H1 (cell line): ENCODE results near the gene TAP2. TPM values are rescaled to one million over a fixed set of nuclear protein-coding genes. Genes with fewer than 3 reads are reported as not detected.

Experiments
- CTCF ChIA-PET: fragments of 300-600 bp; sonication (Branson Sonifier 250); formaldehyde crosslinking; loops from one replicate; lab custom pipeline; 2021; ENCODE audit not compliant: partially characterized antibody; lab: Charles Lee
- POLR2A ChIA-PET: fragments of 300-600 bp; sonication (Branson Sonifier 250); formaldehyde crosslinking; loops from one replicate; lab custom pipeline; 2021; ENCODE audit warnings: inconsistent platforms; ENCODE audit not compliant: partially characterized antibody; lab: Charles Lee
- DNase-seq, 2 experiments: peaks; one replicate each; pipeline versions ENCODE4 v3.0.0 to v3.0.0-alpha.2; 2010 to 2022; ENCODE audit warnings: low spot score in 2 of 2, low read depth in 1 of 2, mixed read lengths in 1 of 2
- FAIRE-seq: peaks from 2 replicates; lab custom pipeline; 2011; peaks lifted over from hg19 to GRCh38; lab: Jason Lieb, UNC
- H2AFZ ChIP-seq: 2 replicates; pipeline ENCODE4 v1.8.1; 2012; ENCODE audit warnings: low read length, inconsistent platforms
- H2AK5ac ChIP-seq: 2 replicates; pipeline ENCODE4 v1.6.1; 2013; ENCODE audit warnings: low read depth, low read length
- H2BK120ac ChIP-seq: replicated peaks from 2 replicates; pipeline ENCODE3; 2013; ENCODE audit warnings: low read depth, low read length, inconsistent platforms
- H2BK12ac ChIP-seq: 2 replicates; pipeline ENCODE4 v1.6.1; 2013; ENCODE audit warnings: low read depth, low read length
- H2BK15ac ChIP-seq: 2 replicates; pipeline ENCODE4 v1.6.1; 2013; ENCODE audit warnings: low read length
- H2BK20ac ChIP-seq: 2 replicates; pipeline ENCODE4 v1.6.1; 2013; ENCODE audit warnings: low read length
- H2BK5ac ChIP-seq: 2 replicates; pipeline ENCODE4 v1.6.1; 2013; ENCODE audit warnings: low read depth, low read length
- H3K14ac ChIP-seq: 2 replicates; pipeline ENCODE4 v1.6.1; 2013; ENCODE audit warnings: inconsistent platforms; ENCODE audit not compliant: insufficient read length
- H3K18ac ChIP-seq: 2 replicates; pipeline ENCODE4 v1.6.1; 2013; ENCODE audit warnings: low read length; ENCODE audit errors: extremely low read depth
- H3K23ac ChIP-seq: 2 replicates; pipeline ENCODE4 v1.6.1; 2013; ENCODE audit warnings: inconsistent platforms; ENCODE audit not compliant: insufficient read length
- H3K23me2 ChIP-seq: 2 replicates; pipeline ENCODE4 v1.6.1; 2013; ENCODE audit warnings: low read depth, low read length
- H3K27ac ChIP-seq: 2 replicates; pipeline ENCODE4 v1.6.1; 2011; ENCODE audit warnings: low read depth, low read length, inconsistent platforms
- H3K27me3 ChIP-seq, 4 experiments: replicated peaks in 1 of 4; 1 replicate in 1 of 4; 2 replicates in 3 of 4; pipeline versions ENCODE4 v1.6.1 to v1.8.1; 2011 to 2013; ENCODE audit warnings: low read length in 3 of 4, mild to moderate bottlenecking in 3 of 4, inconsistent platforms in 2 of 4, mixed read lengths in 2 of 4, moderate library complexity in 1 of 4; ENCODE audit not compliant: control insufficient read depth in 3 of 4, insufficient read depth in 3 of 4; ENCODE audit errors: extremely low read depth in 1 of 4
- H3K36me3 ChIP-seq, 4 experiments: 2 replicates each; pipeline versions ENCODE4 v1.6.1 to v1.8.1; 2011 to 2013; ENCODE audit warnings: mild to moderate bottlenecking in 4 of 4, low read length in 3 of 4, moderate library complexity in 2 of 4, control low read depth in 1 of 4, inconsistent platforms in 1 of 4; ENCODE audit not compliant: insufficient read depth in 4 of 4, control insufficient read depth in 2 of 4
- H3K4ac ChIP-seq: replicated peaks from 2 replicates; pipeline ENCODE3; 2013; ENCODE audit warnings: low read length, low read depth, mixed read lengths, inconsistent platforms; ENCODE audit not compliant: insufficient read length
- H3K4me1 ChIP-seq, 4 experiments: replicated peaks in 1 of 4; 1 replicate in 1 of 4; 2 replicates in 3 of 4; pipeline versions ENCODE4 v1.6.1 to v1.8.1; 2011 to 2013; ENCODE audit warnings: low read length in 3 of 4, inconsistent platforms in 2 of 4, mixed read lengths in 1 of 4; ENCODE audit not compliant: insufficient read depth in 4 of 4, control insufficient read depth in 3 of 4
- H3K4me2 ChIP-seq, 2 experiments: 2 replicates each; pipeline versions ENCODE4 v1.6.1 to v1.8.1; 2011 to 2013; ENCODE audit warnings: low read depth in 2 of 2, low read length in 2 of 2, control low read depth in 1 of 2, inconsistent platforms in 1 of 2, mild to moderate bottlenecking in 1 of 2; ENCODE audit not compliant: insufficient read depth in 1 of 2
- H3K4me3 ChIP-seq, 4 experiments: fragments of 200-600, 300-600 bp in 1 of 4; sonication (generic), shearing (Covaris generic), sonication (Bioruptor Twin) in 1 of 4; 2 replicates each; pipeline versions ENCODE4 v1.5.1 to v1.8.1; 2011 to 2016; ENCODE audit warnings: low read length in 4 of 4, low read depth in 3 of 4, control low read depth in 2 of 4, inconsistent platforms in 2 of 4, mild to moderate bottlenecking in 2 of 4, mixed read lengths in 1 of 4, moderate library complexity in 1 of 4; ENCODE audit not compliant: insufficient read depth in 2 of 4; ENCODE audit errors: extremely low read depth in 1 of 4
- H3K56ac ChIP-seq: replicated peaks from 2 replicates; pipeline ENCODE3; 2013; ENCODE audit warnings: low read depth, mild to moderate bottlenecking, mixed read lengths, low read length, inconsistent platforms; ENCODE audit not compliant: insufficient read length
- H3K79me1 ChIP-seq: 2 replicates; pipeline ENCODE4 v1.6.1; 2013; ENCODE audit warnings: low read depth, low read length, control low read depth
- H3K79me2 ChIP-seq, 2 experiments: 2 replicates each; pipeline versions ENCODE4 v1.6.1 to v1.8.1; 2012 to 2013; ENCODE audit warnings: low read length in 2 of 2, mild to moderate bottlenecking in 2 of 2, inconsistent platforms in 1 of 2; ENCODE audit not compliant: insufficient read depth in 2 of 2, control insufficient read depth in 1 of 2
- H3K9ac ChIP-seq, 4 experiments: replicated peaks in 1 of 4; 1 replicate in 1 of 4; 2 replicates in 3 of 4; pipeline versions ENCODE4 v1.6.1 to v1.8.1; 2011 to 2013; ENCODE audit warnings: low read depth in 3 of 4, low read length in 3 of 4, control low read depth in 2 of 4, mild to moderate bottlenecking in 2 of 4, moderate library complexity in 2 of 4, inconsistent platforms in 1 of 4; ENCODE audit errors: extremely low read depth in 1 of 4
- H3K9me3 ChIP-seq, 2 experiments: 2 replicates each; pipeline versions ENCODE4 v1.6.1 to v1.8.1; 2012 to 2013; ENCODE audit warnings: mild to moderate bottlenecking in 2 of 2, moderate library complexity in 2 of 2, control low read depth in 1 of 2, inconsistent platforms in 1 of 2, low read depth in 1 of 2, low read length in 1 of 2, mixed read lengths in 1 of 2; ENCODE audit not compliant: insufficient read depth in 2 of 2
- H4K20me1 ChIP-seq, 2 experiments: replicated peaks in 1 of 2; 2 replicates each; pipeline versions ENCODE3 to v1.8.1; 2011 to 2013; ENCODE audit warnings: inconsistent platforms in 2 of 2, low read length in 2 of 2, mild to moderate bottlenecking in 1 of 2; ENCODE audit not compliant: insufficient read depth in 2 of 2, control insufficient read depth in 1 of 2
- H4K5ac ChIP-seq: 2 replicates; pipeline ENCODE4 v1.6.1; 2013; ENCODE audit warnings: low read length, low read depth, mixed read lengths, inconsistent platforms; ENCODE audit not compliant: insufficient read length
- H4K8ac ChIP-seq: 2 replicates; pipeline ENCODE4 v1.8.0; 2013; ENCODE audit warnings: mild to moderate bottlenecking, moderate library complexity, low read length, inconsistent platforms; ENCODE audit not compliant: insufficient read depth; ENCODE audit errors: extremely low read depth
- H4K91ac ChIP-seq: replicated peaks from 2 replicates; pipeline ENCODE3; 2013; ENCODE audit warnings: low read length, mixed read lengths, inconsistent platforms; ENCODE audit not compliant: insufficient read length
- BCL11A ChIP-seq, 2 experiments: IDR thresholded peaks; one replicate each; pipeline ENCODE4 v1.6.1; 2011; ENCODE audit warnings: low read depth in 2 of 2, low read length in 2 of 2, mild to moderate bottlenecking in 2 of 2
- KDM1A ChIP-seq: fragments of 200-600, 300-600 bp; sonication (generic); IDR thresholded peaks from 2 replicates; pipeline ENCODE4 v1.7.1; 2016; ENCODE audit warnings: mild to moderate bottlenecking, low read length, borderline replicate concordance
- PHF8 ChIP-seq: fragments of 200-600 bp; sonication (generic); conservative IDR thresholded peaks from 2 replicates; pipeline ENCODE4 v1.7.1; 2012; ENCODE audit warnings: low read depth, mild to moderate bottlenecking, inconsistent platforms, low read length, moderate library complexity
- POU5F1 ChIP-seq: IDR thresholded peaks from 2 replicates; pipeline ENCODE4 v1.6.1; 2011; ENCODE audit warnings: low read depth, mild to moderate bottlenecking, low read length, moderate library complexity
- RBBP5 ChIP-seq: IDR thresholded peaks from 2 replicates; pipeline ENCODE4 v1.7.1; 2012; ENCODE audit warnings: low read depth, mild to moderate bottlenecking, inconsistent platforms, low read length, moderate library complexity, borderline replicate concordance
- RFX5 ChIP-seq: IDR thresholded peaks from 2 replicates; pipeline ENCODE4 v1.6.1; 2011; ENCODE audit warnings: low read depth, low read length, improper control_type of control experiment, borderline replicate concordance
- SIN3A ChIP-seq, 2 experiments: IDR thresholded peaks in 1 of 2; conservative IDR thresholded peaks in 1 of 2; 2 replicates each; pipeline ENCODE4 v1.6.1; 2011 to 2012; ENCODE audit warnings: low read length in 2 of 2, improper control_type of control experiment in 1 of 2, low read depth in 1 of 2, mild to moderate bottlenecking in 1 of 2
- SP1 ChIP-seq: IDR thresholded peaks from 2 replicates; pipeline ENCODE4 v1.6.1; 2011; ENCODE audit warnings: low read depth, low read length
- SP4 ChIP-seq: IDR thresholded peaks from 2 replicates; pipeline ENCODE4 v1.6.1; 2012; ENCODE audit warnings: low read length, inconsistent platforms
- TCF12 ChIP-seq: IDR thresholded peaks from 2 replicates; pipeline ENCODE4 v1.6.1; 2011; ENCODE audit warnings: low read depth, mild to moderate bottlenecking, low read length
- YY1 ChIP-seq: IDR thresholded peaks from 2 replicates; pipeline ENCODE4 v1.6.1; 2011; ENCODE audit warnings: low read depth, mild to moderate bottlenecking, low read length
- WGBS, 2 experiments: shearing (Covaris generic) in 1 of 2; methylation state at CpG; one replicate each; pipeline versions ENCODE4 v1.1.6 to v1.1.7; 2013 to 2015; ENCODE audit warnings: low lambda C conversion rate in 2 of 2, mixed read lengths in 2 of 2, inconsistent platforms in 1 of 2, low coverage in 1 of 2, missing lambda C conversion rate in 1 of 2; ENCODE audit not compliant: insufficient replicate concordance in 2 of 2, insufficient coverage in 1 of 2, insufficient read length in 1 of 2; ENCODE audit errors: extremely low coverage in 1 of 2, missing lambda C conversion rate in 1 of 2; 5-methylcytosine and 5-hydroxymethylcytosine counted together
- polyA plus RNA-seq, 7 experiments: library from polyadenylated mRNA; depleted of rRNA in 3 of 7; stranded (reverse) in 5 of 7; unstranded in 2 of 7; fragments of >200 nt in 5 of 7; fragments of 200-250 nt in 2 of 7; gene quantifications; 1 replicate in 5 of 7; 2 replicates in 1 of 7; 4 replicates in 1 of 7; pipeline versions ENCODE4 v1.2.1 to v1.2.3, GENCODE V29; 2011 to 2013; ENCODE audit warnings: missing spikeins in 2 of 7, mixed read lengths in 2 of 7
- total RNA-seq: library from RNA; stranded (reverse); fragmentation: NEBNext Ultra II Directional; extraction: Animal tissue kit (Norgen Biotek cat#: 25700); gene quantifications from 2 replicates; pipeline ENCODE4 v1.2.1, GENCODE V29; 2021

The TAP2 gene
- total and polyA plus RNA-seq, 2 of the 8 experiments (the other 6 are each of a cell fraction or from before 2014, with no cell fraction given): 11.3 to 27.2 TPM

- peak within 1 kb of the TSS; percentile 98 to 99 for H3K4me2 ChIP-seq
- CTCF ChIA-PET: interaction anchor here (0.6 to 19.9 kb wide), 12 partner anchors 10 to 416 kb away, joined by 3 to 402 read pairs (median 4); partner anchors contain the start of genes HLA-DMA, PSMB8 and TAP2
- no peaks in the 10 kb centered on the region for H3K9me3 ChIP-seq
- H4K5ac ChIP-seq: peak within 1 kb of the TSS; percentile 87
- H3K56ac ChIP-seq: peak within 1 kb of the TSS; percentile 25
- H3K4ac ChIP-seq: peak within 1 kb of the TSS; percentile 33
- H3K23me2 ChIP-seq: peaks cover 13% of the 10 kb centered on the region
- POLR2A ChIA-PET: interaction anchor here (1.1 to 4.0 kb wide), 5 partner anchors 9 to 117 kb away, joined by 3 to 49 read pairs (median 5); partner anchors contain the start of genes BRD2 and TAP2
- H3K79me1 ChIP-seq: no peaks in the 10 kb centered on the region
- peaks cover 6 to 41% (median 36%) of the 10 kb centered on the region in 4 experiments for H3K27me3 ChIP-seq
- peaks cover 0 to 4% (median 0%) of the 10 kb centered on the region in 4 experiments; a peak in 1 of 8 replicates for H3K36me3 ChIP-seq
- H3K4me1 ChIP-seq: peaks cover 0 to 4% (median 1%) of the 10 kb centered on the region in 4 experiments; a peak in 4 of 7 replicates
- no peak within 1 kb of the TSS for H3K14ac ChIP-seq
- H2BK120ac ChIP-seq: no peak within 1 kb of the TSS
- H2BK5ac ChIP-seq: no peak within 1 kb of the TSS
- H3K27ac ChIP-seq: no peak within 1 kb of the TSS; the same call in 1 of the 2 replicates
- H4K91ac ChIP-seq: peak within 1 kb of the TSS; percentile 26
- H4K8ac ChIP-seq: peak within 1 kb of the TSS; percentile 43; the same call in 1 of the 2 replicates
- no peaks in the 10 kb centered on the region for H3K79me2 ChIP-seq
- no peak within 1 kb of the TSS for H2BK12ac ChIP-seq
- H3K18ac ChIP-seq: peak within 1 kb of the TSS; percentile 75
- H3K4me3 ChIP-seq: peak within 1 kb of the TSS; percentile 59 to 77 (median 76)
- H2AK5ac ChIP-seq: no peak within 1 kb of the TSS
- WGBS, 2 experiments: 3% methylated on average over 56 of the region's 68 CpGs; no CpG with 5 or more reads in 1 of the 2 experiments
- no peaks in the 10 kb centered on the region for H4K20me1 ChIP-seq
- H2AFZ ChIP-seq: peak within 1 kb of the TSS; percentile 98
- H3K23ac ChIP-seq: no peak within 1 kb of the TSS
- peak within 1 kb of the TSS; percentile 89; the same call in 1 of the 2 replicates for H2BK15ac ChIP-seq
- H2BK20ac ChIP-seq: no peak within 1 kb of the TSS
- peak; percentile 80 to 91 for DNase-seq
- no peak for FAIRE-seq
- peak within 1 kb of the TSS; percentile 49 to 61 (median 54); a peak in 6 of 7 replicates for H3K9ac ChIP-seq
- peak; percentile 52 for TF ChIP-seq PHF8
- peak; percentile 98 for TF ChIP-seq RFX5
- TF ChIP-seq BCL11A (IDR thresholded peaks at IDR 0.05; ENCODE audit: low read depth in 2 of 2, low read length in 2 of 2): no peak
- peak; percentile 82; the same call in 1 of the 2 replicates for TF ChIP-seq SP4
- TF ChIP-seq SP1: no peak
- peak; percentile 83 for TF ChIP-seq RBBP5
- TF ChIP-seq KDM1A: peak; percentile 37; the same call in 1 of the 2 replicates
- 0 out of 4 replicates have a peak, but pooled peaks have one; percentile 16 to 34 for TF ChIP-seq SIN3A (conservative IDR thresholded peaks at IDR 0.05 in 1 of 2, IDR thresholded peaks at IDR 0.05 in 1 of 2; ENCODE audit: low read depth in 1 of 2, low read length in 2 of 2)
- TF ChIP-seq YY1: peak; percentile 37; the same call in 1 of the 2 replicates
- no peak for TF ChIP-seq TCF12
- no peak for TF ChIP-seq POU5F1
These were observed 15.2 kb upstream of the TAP2 start, which contains the start of the genes PSMB9 and TAP1 for GRCh38 chr6:32853541-32854375. TSS of gene PSMB9 (plus strand) at chr6:32854192. CDS start at chr6:32854230, 38 bp downstream. TSS of gene TAP1 (minus strand) at chr6:32853704. CDS start at chr6:32853636, 68 bp downstream.
